GM13976 (cell line): ENCODE results near the gene ZBTB33.

Source experiments
- DNase-seq: peaks from one replicate; pipeline ENCODE4 v3.0.0; 2012; ENCODE audit warnings: low spot score
- in situ Hi-C: fragments of 300-500 bp; cut with MboI; formaldehyde crosslinking; loops from one replicate; pipeline ENCODE4 v1.12.0; 2022; ENCODE audit warnings: low sequenced_read_pairs, mixed read lengths, inconsistent platforms; ENCODE audit not compliant: unreplicated experiment
- TF ChIP-seq, protein P1 (sequence below): IDR thresholded peaks from 2 replicates; pipeline ENCODE4 v1.5.1; 2012; ENCODE audit warnings: borderline replicate concordance, mild to moderate bottlenecking; ENCODE audit not compliant: insufficient read depth; ENCODE audit errors: extremely low read depth, missing control alignments, control extremely low read depth

ZBTB33 gene

DNA sequence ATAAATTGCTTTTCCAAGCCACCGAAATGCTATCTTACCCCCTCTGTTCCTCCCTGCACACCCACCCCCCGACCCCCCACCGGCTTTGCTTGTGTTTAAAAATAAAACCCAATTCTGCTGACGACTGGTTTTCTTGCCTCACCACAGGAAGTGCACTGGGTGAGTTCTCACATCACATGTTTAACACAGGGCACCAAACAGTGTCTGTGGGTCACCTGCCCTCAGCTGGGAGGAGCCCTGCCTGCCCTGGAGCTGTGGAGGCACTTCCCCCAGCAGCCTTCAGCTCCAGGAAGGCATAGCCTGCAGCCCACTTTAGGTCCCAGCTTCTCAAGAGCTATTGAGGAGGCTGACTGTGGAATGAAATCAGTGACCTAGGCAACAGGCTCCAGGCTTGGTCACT, 51.8 kb downstream of the ZBTB33 start:
- in situ Hi-C loops, result no loop called here
- TF ChIP-seq, protein P1, sequence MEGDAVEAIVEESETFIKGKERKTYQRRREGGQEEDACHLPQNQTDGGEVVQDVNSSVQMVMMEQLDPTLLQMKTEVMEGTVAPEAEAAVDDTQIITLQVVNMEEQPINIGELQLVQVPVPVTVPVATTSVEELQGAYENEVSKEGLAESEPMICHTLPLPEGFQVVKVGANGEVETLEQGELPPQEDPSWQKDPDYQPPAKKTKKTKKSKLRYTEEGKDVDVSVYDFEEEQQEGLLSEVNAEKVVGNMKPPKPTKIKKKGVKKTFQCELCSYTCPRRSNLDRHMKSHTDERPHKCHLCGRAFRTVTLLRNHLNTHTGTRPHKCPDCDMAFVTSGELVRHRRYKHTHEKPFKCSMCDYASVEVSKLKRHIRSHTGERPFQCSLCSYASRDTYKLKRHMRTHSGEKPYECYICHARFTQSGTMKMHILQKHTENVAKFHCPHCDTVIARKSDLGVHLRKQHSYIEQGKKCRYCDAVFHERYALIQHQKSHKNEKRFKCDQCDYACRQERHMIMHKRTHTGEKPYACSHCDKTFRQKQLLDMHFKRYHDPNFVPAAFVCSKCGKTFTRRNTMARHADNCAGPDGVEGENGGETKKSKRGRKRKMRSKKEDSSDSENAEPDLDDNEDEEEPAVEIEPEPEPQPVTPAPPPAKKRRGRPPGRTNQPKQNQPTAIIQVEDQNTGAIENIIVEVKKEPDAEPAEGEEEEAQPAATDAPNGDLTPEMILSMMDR, result no peak

GRCh38 chrX:120304256-120304655, 53.6 kb downstream of the ZBTB33 start:
- no peak for DNase-seq
- in situ Hi-C loops, result no loop called here
- TF ChIP-seq, protein P1, result no peak

More for the DNA sequence above, 51.8 kb downstream of the ZBTB33 start:
- peak; percentile 31 for DNase-seq

DNA sequence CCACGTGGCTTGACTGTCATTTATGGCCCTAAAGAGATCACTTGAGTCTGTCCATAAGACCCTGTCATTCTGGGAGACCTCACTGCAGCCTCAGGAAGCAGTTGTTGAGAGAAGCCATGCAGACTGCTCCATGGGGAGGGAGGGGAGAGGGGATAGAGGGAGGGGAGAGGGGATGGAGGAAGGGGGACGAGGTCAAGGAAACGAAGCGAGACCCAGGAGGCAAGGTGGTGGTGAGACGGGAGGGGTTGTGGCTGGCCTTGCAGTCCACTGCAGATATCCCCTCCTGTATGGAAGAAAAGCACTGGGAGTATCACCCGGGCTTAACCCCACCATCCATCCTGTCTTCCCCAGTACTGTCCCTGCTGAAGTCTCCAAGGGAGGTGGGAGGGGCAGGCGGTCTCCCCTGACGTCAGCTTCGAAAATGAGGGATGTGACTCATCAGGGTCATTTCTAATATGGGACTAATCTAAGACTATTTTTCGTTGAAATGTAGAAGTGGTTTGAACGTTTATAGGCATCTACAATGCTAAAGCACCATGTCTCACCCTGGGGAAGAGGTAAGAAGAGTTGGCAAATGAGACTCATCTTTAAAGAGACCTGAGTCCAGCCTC, 55.0 kb downstream of the ZBTB33 start:
- in situ Hi-C loops, result no loop called here
- DNase-seq, result no peak
- TF ChIP-seq, protein P1, result no peak

- DNase-seq, result no peak
- TF ChIP-seq, protein P1, result no peak
- in situ Hi-C loops, result no loop called here
Observed at GRCh38 chrX:120306630-120307029, 56.0 kb downstream of the ZBTB33 start.
